Thyroid gland (tissue), 4 donors: ENCODE data around the gene SOCS6. TPM values are rescaled to one million over a fixed set of nuclear protein-coding genes. Genes with fewer than 3 reads are reported as not detected.
"Not testable (repeated sequence)": the region's sequence is repeated elsewhere in the genome, so short reads cannot be mapped to it uniquely, and the experiment has no call there.

Experiments used
- DNase-seq, 2 donors: peaks; one replicate each; pipeline ENCODE4 v3.0.0-alpha.2; 2019
- H3K27ac ChIP-seq, 3 donors: fragments of 200-600 bp; sonication (generic); 1 replicate in 2 of 3; 2 replicates in 1 of 3; pipeline ENCODE4 v1.5.1; 2016 to 2019; ENCODE audit warnings: mild to moderate bottlenecking in 1 of 3, moderate library complexity in 1 of 3
- H3K27me3 ChIP-seq: fragments of 200-600 bp; sonication (generic); one replicate; pipeline ENCODE4 v1.5.1; 2019
- H3K36me3 ChIP-seq, 2 donors: fragments of 200-600 bp; sonication (generic); one replicate each; pipeline ENCODE4 v1.5.1; 2016 to 2019
- H3K4me1 ChIP-seq, 2 donors: fragments of 200-600 bp; sonication (generic); one replicate each; pipeline ENCODE4 v1.5.1; 2017 to 2019
- H3K4me3 ChIP-seq, 3 donors: fragments of 200-600 bp; sonication (generic); replicated peaks in 1 of 3; 1 replicate in 2 of 3; 2 replicates in 1 of 3; pipeline ENCODE4 v1.5.1; 2016; ENCODE audit warnings: mild to moderate bottlenecking in 1 of 3
- H3K9me3 ChIP-seq: fragments of 200-600 bp; sonication (generic); one replicate; pipeline ENCODE4 v1.5.1; 2017
- CTCF ChIP-seq, 6 experiments: fragments of 200-600 bp in 3 of 6; fragments of 450-650 bp in 3 of 6; sonication (generic) in 3 of 6; IDR thresholded peaks; one replicate each; pipeline ENCODE4 v1.5.1; 2016 to 2019; ENCODE audit warnings: antibody characterized with exemption in 6 of 6, mild to moderate bottlenecking in 2 of 6, inconsistent platforms in 1 of 6, moderate library complexity in 1 of 6
- POLR2A ChIP-seq, 2 donors: fragments of 450-650 bp; IDR thresholded peaks; one replicate each; pipeline ENCODE4 v1.6.1; 2017; ENCODE audit warnings: antibody characterized with exemption in 2 of 2, mild to moderate bottlenecking in 2 of 2, moderate library complexity in 1 of 2
- WGBS, 2 donors: methylation state at CpG; one replicate each; pipeline ENCODE4 v1.1.5; 2017; 5-methylcytosine and 5-hydroxymethylcytosine counted together
- intact Hi-C: fragments of 100-400 bp; cut with DNase I; formaldehyde crosslinking; loops from one replicate; pipeline ENCODE4 v1.15.1; 2023
- total RNA-seq, 4 donors: library from RNA; depleted of rRNA; stranded (reverse); fragments of >200 nt; gene quantifications; one replicate each; pipeline ENCODE4 v1.2.3, GENCODE V29; 2016

Gene SOCS6
- total RNA-seq, 4 donors from 2014 or later: 20.7 to 25.6 (median 23.6) TPM

DNA sequence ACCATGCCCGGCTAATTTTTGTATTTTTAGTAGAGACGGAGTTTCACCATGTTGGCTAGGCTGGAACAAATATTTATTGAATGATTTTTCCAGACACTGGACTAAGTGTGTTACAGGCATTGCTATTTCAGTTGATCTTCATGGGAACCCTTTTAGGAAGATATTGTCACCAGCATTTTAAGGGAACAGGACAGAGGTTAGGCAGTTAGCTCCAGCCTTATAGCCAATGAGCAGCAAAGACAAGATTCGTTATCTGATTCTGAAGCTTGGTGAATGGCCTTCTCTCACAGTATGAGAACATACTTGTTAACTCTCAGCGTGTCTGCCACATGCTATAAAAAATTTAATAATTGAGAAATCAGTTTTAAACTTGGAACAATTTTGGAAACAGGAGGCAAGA, 73.4 kb downstream of the SOCS6 start:
- H3K36me3 ChIP-seq: no peaks in the 10 kb centered on the region
- H3K27me3 ChIP-seq: no peaks in the 10 kb centered on the region
- TF ChIP-seq CTCF (IDR thresholded peaks at IDR 0.05) (no peak), POLR2A (IDR thresholded peaks at IDR 0.05) (no peak)
- no peak overlapping the region for H3K27ac ChIP-seq
- no peaks in the 10 kb centered on the region for H3K9me3 ChIP-seq
- no peak for DNase-seq
- H3K4me3 ChIP-seq: no peak overlapping the region
- intact Hi-C loops: no loop called here
- no peaks in the 10 kb centered on the region for H3K4me1 ChIP-seq
- WGBS, 2 donors: 93 to 94% methylated on average over 4 of the region's 4 CpGs

- Histone ChIP-seq H3K27ac (no peak overlapping the region), H3K4me3 (no peak overlapping the region), H3K27me3 (no peaks in the 10 kb centered on the region), H3K4me1 (no peaks in the 10 kb centered on the region), H3K36me3 (no peaks in the 10 kb centered on the region), H3K9me3 (no peaks in the 10 kb centered on the region)
- 89 to 91% methylated on average over 2 of the region's 2 CpGs for WGBS, 2 donors
- intact Hi-C loops: no loop called here
- TF ChIP-seq POLR2A (IDR thresholded peaks at IDR 0.05) (no peak), CTCF (IDR thresholded peaks at IDR 0.05) (no peak)
- no peak for DNase-seq
Measured at GRCh38 chr18:70363861-70364260, 75.0 kb downstream of the SOCS6 start.

DNA sequence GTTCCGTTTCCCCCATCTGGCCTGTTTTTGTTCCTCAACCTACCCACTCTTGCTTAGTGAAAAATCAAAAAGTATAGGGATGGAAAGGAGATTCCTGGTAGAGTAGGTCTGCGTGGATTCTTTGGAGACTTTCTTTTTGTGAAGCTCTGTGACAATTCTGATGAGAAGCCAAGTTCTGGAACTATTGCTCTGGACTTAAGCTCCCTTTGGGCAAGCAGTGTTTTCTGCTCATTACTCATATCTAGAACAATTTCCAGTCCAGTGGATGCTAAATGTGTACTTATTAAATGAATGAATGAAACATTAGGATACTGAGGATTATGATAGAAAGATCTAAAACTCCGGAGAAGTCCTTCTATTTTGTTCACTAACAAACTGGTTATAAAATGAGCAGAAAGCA, 76.5 kb downstream of the SOCS6 start:
- Histone ChIP-seq H3K27ac (no peak overlapping the region), H3K4me3 (no peak overlapping the region), H3K9me3 (no peaks in the 10 kb centered on the region), H3K36me3 (no peaks in the 10 kb centered on the region), H3K4me1 (no peaks in the 10 kb centered on the region), H3K27me3 (no peaks in the 10 kb centered on the region)
- 83 to 85% methylated on average over 3 of the region's 3 CpGs for WGBS, 2 donors
- TF ChIP-seq CTCF (IDR thresholded peaks at IDR 0.05) (no peak), POLR2A (IDR thresholded peaks at IDR 0.05) (no peak)
- intact Hi-C loops: no loop called here
- no peak for DNase-seq

- H3K4me1 ChIP-seq: no peaks in the 10 kb centered on the region
- H3K36me3 ChIP-seq: no peaks in the 10 kb centered on the region
- H3K9me3 ChIP-seq: no peaks in the 10 kb centered on the region
- no peaks in the 10 kb centered on the region for H3K27me3 ChIP-seq
- intact Hi-C loops: no loop called here
- no peak overlapping the region for H3K27ac ChIP-seq
- no peak overlapping the region for H3K4me3 ChIP-seq
- WGBS, 2 donors: 22 to 27% methylated on average over 2 of the region's 2 CpGs
- DNase-seq: no peak
- TF ChIP-seq POLR2A (IDR thresholded peaks at IDR 0.05) (no peak), CTCF (IDR thresholded peaks at IDR 0.05) (no peak)
Measured at GRCh38 chr18:70366174-70366573, 77.3 kb downstream of the SOCS6 start.

DNA sequence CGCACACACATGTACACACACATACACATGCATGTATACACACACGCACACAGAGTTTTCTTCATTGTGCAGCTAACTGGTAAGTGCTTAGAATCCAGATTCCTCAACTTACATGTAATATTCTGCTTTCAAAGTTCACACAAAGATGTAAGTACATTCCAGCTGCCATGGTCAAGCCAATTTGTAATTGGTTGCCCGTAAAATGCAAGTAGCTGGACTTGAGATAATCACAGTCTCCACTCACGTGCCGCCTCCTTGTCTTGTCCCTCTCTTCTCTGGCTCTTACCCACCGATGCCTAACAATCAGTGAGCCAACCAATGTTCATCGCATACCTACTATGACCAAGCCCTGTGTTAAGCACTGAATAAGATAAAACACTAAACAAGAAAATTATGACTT, 77.8 kb downstream of the SOCS6 start:
- Histone ChIP-seq H3K4me3 (no peak overlapping the region), H3K4me1 (no peaks in the 10 kb centered on the region)
- WGBS, 2 donors: 77 to 86% methylated on average over 7 of the region's 7 CpGs

DNA sequence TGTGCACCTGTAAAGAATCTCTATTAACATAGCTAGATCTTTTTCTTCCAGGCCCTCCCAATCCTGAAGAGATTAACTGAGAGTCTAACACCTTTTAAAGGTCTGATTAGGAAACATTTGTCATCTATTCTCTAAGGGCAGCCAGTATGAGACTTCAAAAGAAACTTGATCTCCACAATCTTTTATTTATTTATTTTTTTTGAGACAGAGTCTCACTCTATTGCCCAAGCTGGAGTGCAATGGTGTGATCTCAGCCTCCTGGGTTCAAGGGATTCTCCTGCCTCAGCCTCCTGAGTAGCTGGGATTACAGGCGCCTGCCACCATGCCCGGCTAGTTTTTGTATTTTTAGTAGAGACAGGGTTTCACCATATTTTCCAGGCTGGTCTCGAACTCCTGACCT, 78.5 kb downstream of the SOCS6 start:
- H3K4me3 ChIP-seq, DNase-seq, H3K36me3 ChIP-seq, H3K9me3 ChIP-seq, H3K27ac ChIP-seq, H3K27me3 ChIP-seq, intact Hi-C loops, H3K4me1 ChIP-seq: not testable (repeated sequence)
- WGBS, 2 donors: 88 to 91% methylated on average over 3 of the region's 3 CpGs

More for the DNA sequence above, 77.8 kb downstream of the SOCS6 start:
- no peaks in the 10 kb centered on the region for H3K36me3 ChIP-seq
- DNase-seq: no peak
- H3K9me3 ChIP-seq: no peaks in the 10 kb centered on the region
- H3K27me3 ChIP-seq: no peaks in the 10 kb centered on the region
- H3K27ac ChIP-seq: no peak overlapping the region
- no peak for TF ChIP-seq CTCF (IDR thresholded peaks at IDR 0.05)
- no peak for TF ChIP-seq POLR2A (IDR thresholded peaks at IDR 0.05)
- intact Hi-C loops: no loop called here
